Measurements from ENCODE around the gene PNO1. TPM values are rescaled to one million over a fixed set of nuclear protein-coding genes. Genes with fewer than 3 reads are reported as not detected.

Gene PNO1
- total RNA-seq (2014; rRNA removed; shearing (Covaris generic)): 31.1 and 34.6 TPM in 2 replicates
- polyA plus RNA-seq (2016; fragmentation: Nextera tagmentation; extraction: Ambion mirVana): 39.4 and 43.7 TPM in 2 replicates
- long read RNA-seq, transcript PNO1-201 (7 exons, 2,286 nt): major isoform, 58 of 71 reads
- long read RNA-seq, partial matches to known transcripts: 3 of 71 reads
- long read RNA-seq, other reads (novel, unspliced or antisense): 10 of 71 reads

GRCh38 chr2:68157402-68158133 is at the start of gene PNO1:
TSS of gene PNO1 (plus strand) at chr2:68157888. CDS start at chr2:68157935, 47 bp downstream.
- H3K79me2 ChIP-seq (replicated peaks; ENCODE audit: insufficient read depth): peaks cover 67% of the 10 kb centered on the region
- peak within 1 kb of the TSS; percentile 98 for H3K4me3 Mint-ChIP-seq
- TF ChIP-seq STAT1 (IDR thresholded peaks at IDR 0.05; ENCODE audit: unreplicated experiment): no peak
- peak; percentile 56 for TF ChIP-seq POLR2AphosphoS5 (IDR thresholded peaks at IDR 0.05; ENCODE audit: low read depth)
- TF ChIP-seq ETS1 (IDR thresholded peaks at IDR 0.05): peak; percentile 48
- no peak for TF ChIP-seq ZNF331 (CRISPR knock-in tag; IDR thresholded peaks at IDR 0.05; ENCODE audit: low read depth)
- no peak for TF ChIP-seq JUNB (IDR thresholded peaks at IDR 0.05; ENCODE audit: unreplicated experiment)
- no peak for TF ChIP-seq EZH2phosphoT487 (IDR thresholded peaks at IDR 0.05; ENCODE audit: unreplicated experiment)
- TF ChIP-seq CREB1 (CRISPR knock-in tag; IDR thresholded peaks at IDR 0.05; ENCODE audit: low read depth): peak; percentile 89
- H4K20me1 ChIP-seq (replicated peaks; ENCODE audit: insufficient read depth): no peaks in the 10 kb centered on the region
- H3K36me3 Mint-ChIP-seq (ENCODE audit: low read depth): peaks cover 34% of the 10 kb centered on the region
- ATAC-seq (peak; percentile 89), DNase-seq (ENCODE audit: low spot score) (peak; percentile 98)
- peaks cover 6% of the 10 kb centered on the region; the same call in 2 of the 3 replicates for H3K4me1 Mint-ChIP-seq
- H3F3A ChIP-seq (replicated peaks; ENCODE audit: low read depth): no peaks in the 10 kb centered on the region
- no peaks in the 10 kb centered on the region for H3K27me3 ChIP-seq (ENCODE audit: insufficient read depth)
- peak within 1 kb of the TSS; percentile 39; the same call in 1 of the 2 replicates for H2AFZ ChIP-seq
- H3K9me3 Mint-ChIP-seq: no peaks in the 10 kb centered on the region; the same call in 2 of the 3 replicates
- H3K27ac ChIP-seq (ENCODE audit: low read depth): peak within 1 kb of the TSS; percentile 97
- H3K4me3 ChIP-seq: peak within 1 kb of the TSS; percentile 76
- peaks cover 5% of the 10 kb centered on the region; the same call in 1 of the 2 replicates for H3K4me1 ChIP-seq (ENCODE audit: insufficient read depth)
- no peaks in the 10 kb centered on the region for H3K9me2 ChIP-seq (ENCODE audit: insufficient read depth)
- peak within 1 kb of the TSS; percentile 93 for H3K4me2 ChIP-seq
- H3K36me3 ChIP-seq (ENCODE audit: insufficient read depth): peaks cover 24% of the 10 kb centered on the region
- H3K27me3 Mint-ChIP-seq (ENCODE audit: insufficient read depth, low read depth, poor library complexity): peaks cover 9% of the 10 kb centered on the region
- peak within 1 kb of the TSS; percentile 100 for H3K27ac Mint-ChIP-seq

- ATAC-seq (no peak), DNase-seq (ENCODE audit: low spot score) (no peak)
- Histone ChIP-seq H3K4me1 (ENCODE audit: insufficient read depth) (no peaks in the 10 kb centered on the region), H3K9me2 (ENCODE audit: insufficient read depth) (no peaks in the 10 kb centered on the region), H3K27ac (ENCODE audit: low read depth) (no peak overlapping the region), H3K36me3 (ENCODE audit: insufficient read depth) (no peaks in the 10 kb centered on the region), H3K4me3 (no peak overlapping the region), H2AFZ (no peak overlapping the region), H3K27me3 (ENCODE audit: insufficient read depth) (no peaks in the 10 kb centered on the region), H4K20me1 (replicated peaks; ENCODE audit: insufficient read depth) (no peaks in the 10 kb centered on the region), H3K4me2 (no peak overlapping the region), H3K79me2 (replicated peaks; ENCODE audit: insufficient read depth) (no peaks in the 10 kb centered on the region), H3F3A (replicated peaks; ENCODE audit: low read depth) (no peaks in the 10 kb centered on the region)
- Mint-ChIP-seq H3K9me3 (peaks cover 5% of the 10 kb centered on the region; the same call in 2 of the 3 replicates), H3K36me3 (ENCODE audit: low read depth) (no peaks in the 10 kb centered on the region), H3K4me1 (no peaks in the 10 kb centered on the region), H3K27me3 (ENCODE audit: insufficient read depth, low read depth, poor library complexity) (no peaks in the 10 kb centered on the region), H3K27ac (no peak overlapping the region), H3K4me3 (no peak overlapping the region)
- TF ChIP-seq REST (IDR thresholded peaks at IDR 0.05; ENCODE audit: unreplicated experiment): no peak
- TF ChIP-seq ZNF462 (CRISPR knock-in tag; IDR thresholded peaks at IDR 0.05): no peak
These were observed 49.6 kb upstream of the PNO1 start for GRCh38 chr2:68108120-68108519.
